Measurements from ENCODE around the gene RASL10B.

RASL10B gene

DNA sequence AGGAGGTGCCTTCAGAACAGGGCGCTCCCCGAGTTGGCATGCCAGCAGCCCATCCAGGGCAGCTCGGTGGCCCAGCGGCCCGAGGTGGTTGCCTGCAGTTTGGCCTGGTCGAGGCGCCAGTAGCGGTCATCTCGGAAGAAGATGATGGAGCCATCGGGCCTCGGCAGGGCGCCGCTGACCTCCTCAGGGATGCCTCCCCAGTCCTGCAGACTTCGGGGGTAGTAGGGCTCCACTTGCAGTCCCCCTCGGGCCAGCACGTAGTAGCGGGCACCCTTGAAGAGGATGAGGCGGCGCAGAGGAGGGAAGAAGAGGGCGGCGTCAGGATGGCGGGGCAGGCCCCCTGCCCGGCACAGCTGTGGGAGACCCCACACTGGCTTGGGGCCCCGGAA lies 35.0 kb downstream of the RASL10B start:
- no peak for DNase-seq

DNA sequence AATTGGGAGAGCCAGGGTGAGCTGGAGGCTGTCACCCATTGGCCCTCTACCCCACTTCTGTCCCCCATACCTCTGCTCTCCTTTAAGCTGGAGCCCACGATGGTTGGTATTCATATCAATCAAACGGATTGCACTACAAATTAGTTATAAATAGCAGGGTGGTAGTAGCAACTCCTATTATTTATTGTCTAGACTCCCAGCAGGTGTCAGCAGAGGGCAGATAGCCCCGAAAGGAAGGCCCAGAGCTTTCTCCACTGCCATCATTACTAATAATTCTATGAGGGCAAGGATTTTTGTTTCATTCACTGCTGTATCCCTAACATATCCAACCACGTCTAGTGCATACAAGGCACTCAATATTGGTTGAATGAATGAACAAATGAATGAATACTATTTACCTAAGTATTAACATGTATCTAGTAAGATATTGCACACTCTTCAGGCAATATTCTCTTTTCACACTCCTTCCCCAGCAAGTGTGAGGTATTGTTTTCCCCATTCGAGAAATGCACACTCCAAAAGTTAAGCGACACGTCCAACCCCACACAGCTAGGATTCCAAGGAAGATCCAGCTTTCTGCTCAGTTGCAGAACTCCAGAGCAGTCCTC lies 35.6 kb downstream of the RASL10B start:
- no peak for DNase-seq

DNA sequence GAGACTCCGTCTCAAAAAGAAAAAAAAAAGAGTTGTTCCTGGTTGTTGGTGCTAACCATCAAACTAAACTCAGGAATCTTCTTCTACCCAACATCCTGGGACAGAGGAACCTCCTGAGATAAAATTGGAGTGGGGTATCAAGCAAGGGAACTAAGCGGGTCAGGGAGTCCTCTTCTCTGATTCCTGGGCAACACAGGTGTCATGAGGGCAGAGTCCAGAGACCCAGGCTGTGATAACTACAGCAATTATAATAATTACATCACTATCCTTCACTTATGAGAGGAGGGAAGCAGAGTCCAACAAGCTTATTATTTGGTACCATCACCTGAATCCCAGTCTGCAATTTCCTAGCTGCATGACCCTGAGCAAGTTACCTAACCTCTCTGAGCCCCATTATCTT lies 37.4 kb downstream of the RASL10B start:
- DNase-seq: no peak

DNA sequence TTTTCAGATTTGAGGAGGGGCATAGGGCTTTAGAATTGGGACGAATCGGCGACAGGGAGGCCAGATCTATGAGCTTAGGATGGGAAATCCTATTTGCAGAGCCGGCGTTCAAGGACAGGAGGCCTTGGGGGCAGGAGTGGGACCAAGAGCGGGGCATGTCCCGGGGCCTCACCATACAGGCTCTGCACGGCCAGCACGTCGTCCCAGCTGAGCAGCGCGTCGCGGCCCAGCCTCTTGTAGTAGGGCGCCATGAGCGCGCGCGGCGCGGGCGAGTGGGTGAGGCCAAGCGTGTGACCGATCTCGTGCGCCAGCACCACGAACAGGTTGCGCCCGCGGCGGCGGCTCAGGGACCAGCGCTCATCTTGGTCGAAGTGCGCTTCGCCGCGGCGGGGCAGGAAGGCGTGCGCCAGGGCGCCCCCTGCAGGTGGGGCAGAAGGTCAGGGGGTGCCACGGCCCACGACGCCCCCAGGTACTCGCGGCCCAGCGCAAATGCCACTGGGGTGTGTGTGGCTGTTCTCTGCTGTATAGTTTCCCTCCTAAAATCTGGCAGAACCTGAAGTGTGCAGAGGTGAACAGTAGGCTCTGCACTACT lies 38.6 kb downstream of the RASL10B start:
- DNase-seq: no peak

DNA sequence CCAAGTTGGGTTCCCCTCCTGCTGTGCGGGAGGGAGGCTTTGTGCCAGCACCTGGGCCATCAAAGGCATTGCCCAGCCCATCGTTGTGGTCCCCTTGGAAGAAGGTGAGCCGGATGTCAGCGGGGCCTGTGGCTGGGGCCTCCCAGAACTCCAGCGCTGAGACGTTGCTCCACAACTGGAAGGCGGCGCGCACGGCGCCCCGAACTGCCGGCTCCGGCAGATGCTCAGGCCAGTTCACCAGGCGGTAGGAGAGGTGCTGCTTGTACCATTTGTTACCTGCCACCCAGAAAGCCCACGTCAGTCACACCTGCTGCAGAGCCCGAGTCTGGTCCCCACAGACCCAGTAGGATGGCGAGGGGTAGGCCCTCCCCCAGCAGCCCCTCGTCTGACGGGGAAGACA lies 41.7 kb downstream of the RASL10B start:
- no peak for DNase-seq

DNA sequence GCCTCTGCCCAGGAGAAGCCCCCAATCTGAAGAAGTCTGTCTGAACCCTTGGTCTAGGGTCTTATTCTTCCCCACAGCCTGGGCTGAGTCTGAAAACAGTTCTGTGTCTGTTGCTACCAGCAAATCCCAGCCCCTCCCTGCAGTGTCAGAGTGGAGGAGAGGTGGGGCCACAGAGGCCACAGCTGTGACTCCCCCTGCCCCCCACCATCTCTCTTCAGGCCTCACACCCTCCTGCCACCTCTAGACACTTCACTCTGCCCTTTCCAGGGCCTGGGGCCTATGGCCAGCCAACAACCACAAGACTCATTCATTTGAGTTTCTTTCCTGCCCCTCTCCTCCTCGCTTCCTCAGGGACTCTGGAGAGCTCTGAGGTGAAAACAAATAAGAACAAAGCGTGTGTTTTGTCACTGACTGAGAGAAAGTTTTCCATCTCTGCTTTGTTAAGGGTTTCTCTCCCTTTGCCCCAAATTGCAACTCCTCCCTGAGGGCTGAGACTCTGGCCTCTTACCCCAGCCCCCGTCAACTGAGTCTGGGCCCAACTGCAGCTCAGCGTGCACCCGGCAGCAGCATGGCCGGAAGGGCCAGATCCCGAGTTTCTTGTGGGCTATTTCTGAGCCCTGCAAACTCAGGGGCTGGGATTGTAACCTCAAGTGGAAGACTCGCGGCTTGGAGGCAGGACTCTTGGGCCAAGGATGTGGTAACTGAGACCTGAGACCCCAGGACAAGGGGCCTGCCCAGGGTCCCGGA lies 42.4 kb downstream of the RASL10B start:
- no peak for DNase-seq

DNA sequence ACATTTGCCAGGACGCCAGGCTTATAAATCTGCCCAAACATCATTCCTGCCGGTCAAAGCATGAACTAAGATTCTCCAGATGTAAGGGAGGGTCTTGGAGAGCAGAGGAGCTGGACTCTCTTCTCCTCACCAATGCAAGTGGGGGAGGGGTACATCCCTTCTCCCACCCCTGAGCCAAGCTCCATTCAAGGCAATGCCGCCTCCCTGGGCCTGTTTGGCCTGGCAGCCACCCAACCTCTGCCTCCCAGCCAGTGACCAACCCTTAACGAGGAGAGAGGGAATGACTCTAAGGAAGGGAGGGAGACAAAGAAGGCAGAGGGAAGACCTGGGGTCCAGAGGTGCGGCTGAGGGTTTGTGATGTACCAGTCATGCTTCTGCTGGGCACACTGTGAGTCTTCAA lies 43.1 kb downstream of the RASL10B start:
- no peak for DNase-seq

DNA sequence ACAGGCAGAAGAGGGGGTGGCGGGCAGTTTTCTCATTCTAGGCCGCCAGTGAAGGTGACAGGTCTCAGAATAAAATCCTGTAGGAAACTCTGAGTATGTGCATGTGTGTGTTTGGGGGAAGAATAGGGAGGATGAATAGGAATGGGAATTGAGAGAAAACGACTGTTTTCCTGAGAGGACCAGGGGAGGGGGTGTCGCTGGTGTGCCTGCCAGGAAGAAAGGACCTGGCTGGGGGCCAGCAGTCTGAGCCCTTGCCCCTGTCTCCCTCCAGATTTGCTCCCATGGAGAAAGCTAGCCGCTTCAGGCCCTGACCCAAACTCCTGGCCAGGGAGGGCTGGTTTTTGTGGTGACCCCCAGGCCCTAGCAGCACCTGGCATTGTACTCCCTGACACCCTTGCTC lies 43.6 kb downstream of the RASL10B start:
- no peak for DNase-seq

DNA sequence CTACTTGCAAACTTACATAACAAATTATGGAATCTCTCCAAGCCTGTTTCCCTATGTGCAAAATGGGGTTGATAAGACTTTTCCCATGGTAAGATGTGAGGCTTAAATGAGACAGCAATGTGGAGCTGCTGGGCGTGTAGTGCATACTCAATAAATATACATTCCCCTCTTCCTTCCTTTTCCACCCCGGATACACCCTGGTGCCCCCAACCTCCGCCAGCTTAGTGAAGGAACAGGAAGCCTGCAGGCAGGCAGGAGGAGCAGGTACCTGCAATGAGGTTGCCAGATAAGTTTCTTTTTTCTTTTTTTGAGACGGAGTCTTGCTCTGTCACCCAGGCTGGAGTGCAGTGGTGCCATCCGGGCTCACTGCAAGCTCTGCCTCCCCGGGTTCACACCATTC lies 44.1 kb downstream of the RASL10B start:
- DNase-seq: no peak

DNA sequence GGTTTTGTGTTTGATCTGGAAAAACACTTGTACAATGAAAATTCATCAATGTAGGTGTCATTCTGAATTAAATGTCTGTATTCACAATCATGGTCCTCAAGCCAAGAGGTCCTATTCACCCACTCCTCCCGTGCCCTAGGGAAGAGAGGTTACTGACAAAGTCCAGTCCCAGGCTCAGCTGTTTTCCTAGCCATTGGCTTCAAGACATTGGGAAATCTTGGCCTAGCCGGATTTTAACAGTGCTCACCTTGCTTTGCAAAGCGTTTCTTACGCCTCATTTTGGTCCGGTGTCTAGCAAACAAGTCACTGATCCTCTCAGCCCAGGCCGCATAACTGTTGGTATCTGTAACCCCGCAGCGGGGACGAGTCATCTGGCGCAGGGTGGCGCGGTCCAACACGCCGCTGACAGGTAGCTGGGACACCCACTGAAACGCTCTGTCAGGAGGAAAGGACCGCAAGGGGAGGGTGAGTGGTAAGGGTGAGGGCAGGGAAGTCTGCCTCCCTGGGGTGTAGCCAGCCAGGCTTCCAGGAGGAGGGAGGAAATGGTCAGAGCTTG lies 47.3 kb downstream of the RASL10B start:
- no peak for DNase-seq

DNA sequence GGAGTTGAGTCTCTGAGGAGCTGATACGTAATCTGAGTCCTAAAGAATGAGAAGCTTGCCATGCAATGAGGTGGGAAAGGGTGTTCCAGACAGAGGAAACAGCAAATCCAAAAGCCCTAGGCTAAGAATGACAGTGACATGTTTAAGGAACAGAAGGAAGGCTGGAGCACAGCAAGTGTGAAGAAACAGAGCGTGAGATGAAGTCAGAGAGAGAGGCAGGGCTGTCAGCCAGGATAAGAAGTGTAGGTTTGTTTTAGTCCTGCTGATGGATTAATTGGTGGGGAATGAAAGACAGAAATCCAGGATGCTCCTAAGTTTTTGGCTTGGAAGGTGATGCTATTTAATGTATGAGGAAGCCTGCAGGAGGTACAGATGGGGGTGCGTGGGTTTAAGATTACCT lies 49.5 kb downstream of the RASL10B start:
- no peak for DNase-seq

DNA sequence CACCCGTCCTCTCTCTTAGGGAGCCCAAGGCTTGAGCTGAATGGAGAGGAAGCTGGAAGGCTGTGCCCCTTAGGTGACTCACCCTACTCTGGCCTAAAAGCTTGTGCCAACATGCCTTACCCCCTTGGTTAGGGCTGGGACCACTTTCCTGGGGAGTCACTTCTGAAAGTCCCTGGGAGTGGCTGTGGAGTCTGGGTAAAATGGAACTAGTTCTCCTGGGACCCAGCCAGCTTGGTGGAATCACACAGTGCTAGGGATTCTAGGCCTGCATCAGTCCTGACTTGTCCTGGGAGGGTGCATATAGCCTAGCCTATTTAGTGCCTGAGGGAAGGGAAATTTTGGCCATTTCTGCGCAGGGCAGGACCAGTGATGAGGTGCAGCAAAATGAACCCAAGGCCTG lies 53.5 kb downstream of the RASL10B start:
- no peak for DNase-seq

DNA sequence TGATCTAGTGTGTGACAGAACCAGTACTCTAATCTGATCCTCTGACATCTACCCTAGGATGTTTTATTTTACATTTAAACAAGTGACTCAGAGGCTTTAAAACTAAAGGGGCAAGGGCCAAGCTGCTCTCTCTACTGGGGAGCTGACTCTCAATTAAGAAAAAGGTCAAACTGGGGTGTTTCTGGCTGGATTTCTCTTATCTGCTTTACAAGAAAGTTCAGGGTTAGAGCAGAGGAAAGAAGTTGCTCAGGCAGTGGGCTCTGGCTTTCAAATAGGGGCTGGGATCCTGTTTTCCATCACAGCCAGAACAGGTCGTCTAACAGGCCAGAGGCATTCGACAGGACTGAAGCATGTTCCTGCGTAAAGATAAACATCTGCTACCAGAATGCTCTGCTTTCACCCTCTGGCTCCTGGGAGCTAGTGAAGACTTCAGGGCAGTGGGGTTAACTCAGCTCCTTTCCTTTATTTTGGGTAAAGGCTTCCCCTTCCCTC lies 55.5 kb downstream of the RASL10B start:
- DNase-seq: no peak

DNA sequence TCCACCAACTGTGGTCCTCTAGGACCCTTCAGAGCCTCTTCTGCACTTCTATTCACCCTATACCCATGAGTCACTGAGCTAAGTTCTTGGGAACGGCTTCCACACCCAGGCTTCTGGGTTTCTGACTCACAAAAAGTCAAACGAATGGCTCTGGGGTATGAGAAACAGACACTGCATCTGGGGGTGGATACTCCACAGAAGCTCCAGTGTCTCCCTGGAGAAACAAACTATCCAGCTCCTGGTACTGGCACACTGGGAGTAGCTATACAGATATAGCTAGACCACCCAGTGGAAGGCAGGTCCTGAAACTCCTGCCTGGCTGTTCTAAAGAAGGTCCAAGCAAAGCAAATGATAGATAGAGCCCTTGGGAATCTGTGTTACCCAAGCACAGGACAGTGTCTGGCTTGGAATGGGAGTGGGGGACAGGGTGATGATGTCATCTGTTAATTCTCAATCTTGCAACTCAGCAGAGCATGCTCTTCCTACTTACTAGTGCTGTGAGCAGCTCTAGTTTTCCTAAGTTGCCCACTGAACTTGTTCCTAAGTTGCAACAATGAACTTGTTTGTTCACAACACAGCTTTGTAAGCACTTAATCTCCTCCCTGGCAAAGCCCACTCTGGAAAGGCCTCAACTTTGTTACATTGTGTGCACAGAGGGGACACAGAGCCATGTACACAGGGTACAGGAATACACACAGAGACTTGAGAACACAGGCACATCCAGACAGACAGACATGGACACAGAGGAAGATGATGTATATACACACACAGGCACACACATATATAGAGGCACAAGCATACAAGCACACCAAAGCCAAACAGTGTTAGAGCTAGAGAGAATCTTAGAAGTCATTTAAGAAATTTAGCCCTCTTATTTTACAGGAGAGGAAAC lies 57.3 kb downstream of the RASL10B start:
- DNase-seq: no peak

DNA sequence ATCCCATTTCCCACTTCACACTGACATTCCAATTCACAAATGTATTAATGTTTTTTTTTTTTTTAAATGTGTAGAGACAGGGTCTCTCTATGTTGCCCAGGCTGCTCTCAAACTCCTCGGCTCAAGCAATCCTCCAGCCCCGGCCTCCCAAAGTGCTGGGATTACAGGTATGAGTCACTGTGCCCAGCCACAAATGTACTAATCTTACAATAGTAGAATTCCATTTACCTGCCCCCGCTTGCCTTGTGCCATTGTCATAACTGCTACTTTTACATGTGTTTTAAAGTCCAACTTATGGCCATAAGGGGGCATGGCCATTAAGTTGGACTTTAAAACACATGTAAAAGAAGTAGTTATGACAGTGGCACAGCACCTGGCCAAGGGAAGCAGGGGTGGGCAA lies 59.4 kb downstream of the RASL10B start:
- no peak for DNase-seq

DNA sequence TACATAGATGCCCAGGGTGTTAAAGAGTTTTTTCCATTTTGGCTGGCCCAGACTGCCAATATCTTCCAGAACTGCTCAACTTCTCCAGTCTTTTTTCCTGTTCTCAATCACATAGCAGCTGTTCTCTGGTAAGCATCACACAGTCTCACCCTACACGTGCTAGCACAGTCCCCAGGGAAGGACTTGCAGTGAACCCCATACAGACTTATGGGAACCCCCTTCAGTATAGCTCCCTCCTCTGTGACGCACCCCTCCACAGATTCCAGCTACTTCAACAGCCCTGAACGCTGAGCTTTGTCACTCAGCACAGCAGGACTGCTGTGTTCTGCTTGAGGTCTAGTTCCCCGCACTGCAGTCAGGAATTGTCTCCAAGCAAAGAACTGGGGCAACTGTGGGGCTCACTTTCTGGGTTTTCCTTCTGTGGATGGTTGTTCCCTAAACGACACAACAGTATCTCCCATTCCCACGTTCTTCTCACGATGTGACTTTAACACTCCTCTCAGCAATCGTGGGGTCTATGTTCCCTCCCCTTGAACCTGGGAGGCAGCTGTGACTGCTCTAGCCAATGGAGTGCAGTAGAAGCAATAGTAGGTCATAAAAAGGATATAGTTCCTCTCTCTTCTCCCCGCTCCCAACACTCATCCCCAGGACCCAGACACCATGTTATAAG lies 60.4 kb downstream of the RASL10B start:
- no peak for DNase-seq
